Dendritic cell treated with granulocyte-macrophage colony-stimulating factor and Interleukin-4, amounts not matched to agents 40 ng/mL and 50 ng/mL, for 4 days (primary cell): ENCODE measurements around the gene CAMK2N1.

Experiments used
- H3K27ac Mint-ChIP-seq: one replicate; pipeline ENCODE4 v1.8.0; 2022; ENCODE audit warnings: mild to moderate bottlenecking, mixed read lengths
- H3K27me3 Mint-ChIP-seq: one replicate; pipeline ENCODE4 v1.8.0; 2022; ENCODE audit warnings: mild to moderate bottlenecking, mixed read lengths
- H3K36me3 Mint-ChIP-seq: one replicate; pipeline ENCODE4 v1.8.0; 2022; ENCODE audit warnings: low read depth, mixed read lengths
- H3K4me1 Mint-ChIP-seq: one replicate; pipeline ENCODE4 v1.8.0; 2022; ENCODE audit warnings: low read depth, mixed read lengths
- H3K4me3 Mint-ChIP-seq: one replicate; pipeline ENCODE4 v1.8.0; 2022; ENCODE audit warnings: mild to moderate bottlenecking, moderate library complexity, mixed read lengths
- H3K9me3 Mint-ChIP-seq: one replicate; pipeline ENCODE4 v1.8.0; 2022; ENCODE audit warnings: mixed read lengths
- intact Hi-C: fragments of 100-400 bp; cut with micrococcal nuclease; formaldehyde crosslinking; loops from one replicate; pipeline ENCODE4 v1.15.0; 2022

Gene CAMK2N1

DNA sequence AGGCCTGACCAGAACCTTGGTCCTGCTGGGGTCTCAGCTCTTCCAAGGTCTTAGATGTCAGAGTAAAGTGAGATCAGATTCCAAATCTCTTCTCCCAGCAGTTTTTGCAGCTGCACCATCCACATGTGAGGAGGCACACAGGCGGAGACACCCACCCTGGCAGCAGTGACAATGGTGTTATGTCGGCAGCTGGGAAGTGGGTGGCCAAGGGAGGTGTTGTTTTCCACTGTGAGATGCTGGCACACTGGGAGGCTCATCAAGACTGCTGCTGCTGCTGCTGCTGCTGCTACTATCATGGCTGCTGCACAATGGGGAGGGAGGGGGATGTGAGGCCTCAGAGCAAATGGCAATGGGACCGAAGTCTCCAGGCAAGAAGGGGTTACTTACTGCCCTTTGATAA lies 23.6 kb downstream of the CAMK2N1 start:
- H3K4me1 Mint-ChIP-seq = no peaks in the 10 kb centered on the region
- intact Hi-C loops = no loop called here
- H3K27me3 Mint-ChIP-seq = peaks cover 15% of the 10 kb centered on the region
- H3K9me3 Mint-ChIP-seq = no peaks in the 10 kb centered on the region
- no peak overlapping the region for H3K4me3 Mint-ChIP-seq
- no peaks in the 10 kb centered on the region for H3K36me3 Mint-ChIP-seq
- H3K27ac Mint-ChIP-seq = no peak overlapping the region

DNA sequence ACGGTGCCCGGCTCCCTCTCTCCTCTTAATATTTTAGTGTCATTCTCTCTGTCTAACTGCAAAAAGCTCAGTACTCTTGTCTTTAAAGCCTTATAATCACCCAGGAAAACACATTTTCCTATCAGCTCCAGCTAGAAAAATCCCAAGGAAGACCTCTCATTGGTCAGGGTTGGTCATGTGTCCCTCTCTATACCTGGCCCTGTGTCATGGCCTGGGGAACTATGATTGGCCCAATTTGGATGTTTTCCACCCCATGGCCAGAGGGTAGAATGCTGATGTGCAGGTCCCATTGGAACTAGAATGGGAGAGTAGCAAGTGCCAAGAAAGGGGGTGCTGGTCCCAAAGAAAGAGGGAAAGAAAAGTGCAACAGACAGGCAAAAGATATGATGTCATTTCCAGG lies 27.3 kb downstream of the CAMK2N1 start:
- no peak overlapping the region for H3K4me3 Mint-ChIP-seq
- no peaks in the 10 kb centered on the region for H3K9me3 Mint-ChIP-seq
- H3K36me3 Mint-ChIP-seq = no peaks in the 10 kb centered on the region
- no peaks in the 10 kb centered on the region for H3K4me1 Mint-ChIP-seq
- no peak overlapping the region for H3K27ac Mint-ChIP-seq
- intact Hi-C loops = no loop called here
- H3K27me3 Mint-ChIP-seq = peaks cover 10% of the 10 kb centered on the region

DNA sequence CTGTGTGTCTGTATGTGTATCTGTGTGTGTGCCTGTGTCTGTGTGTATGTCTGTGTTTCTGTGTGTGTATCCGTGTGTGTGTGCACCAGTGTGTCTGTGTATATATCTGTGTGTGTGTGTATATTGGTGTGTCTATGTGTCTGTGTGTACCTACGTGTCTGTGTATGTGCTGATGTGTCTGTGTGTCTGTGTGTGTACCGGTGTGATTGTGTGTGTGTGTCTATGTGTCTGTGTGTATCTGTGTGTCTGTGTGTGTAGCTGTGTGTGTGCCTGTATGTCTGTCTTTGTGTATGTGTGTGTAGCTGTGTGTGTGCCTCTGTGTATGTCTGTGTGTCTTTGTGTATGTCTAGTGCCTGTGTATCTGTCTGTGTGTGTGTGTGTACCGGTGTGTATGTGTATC lies 32.0 kb downstream of the CAMK2N1 start:
- Mint-ChIP-seq H3K27ac (no peak overlapping the region), H3K4me3 (no peak overlapping the region), H3K36me3 (no peaks in the 10 kb centered on the region), H3K4me1 (no peaks in the 10 kb centered on the region), H3K9me3 (no peaks in the 10 kb centered on the region), H3K27me3 (peaks cover 15% of the 10 kb centered on the region)
- intact Hi-C loops = no loop called here

DNA sequence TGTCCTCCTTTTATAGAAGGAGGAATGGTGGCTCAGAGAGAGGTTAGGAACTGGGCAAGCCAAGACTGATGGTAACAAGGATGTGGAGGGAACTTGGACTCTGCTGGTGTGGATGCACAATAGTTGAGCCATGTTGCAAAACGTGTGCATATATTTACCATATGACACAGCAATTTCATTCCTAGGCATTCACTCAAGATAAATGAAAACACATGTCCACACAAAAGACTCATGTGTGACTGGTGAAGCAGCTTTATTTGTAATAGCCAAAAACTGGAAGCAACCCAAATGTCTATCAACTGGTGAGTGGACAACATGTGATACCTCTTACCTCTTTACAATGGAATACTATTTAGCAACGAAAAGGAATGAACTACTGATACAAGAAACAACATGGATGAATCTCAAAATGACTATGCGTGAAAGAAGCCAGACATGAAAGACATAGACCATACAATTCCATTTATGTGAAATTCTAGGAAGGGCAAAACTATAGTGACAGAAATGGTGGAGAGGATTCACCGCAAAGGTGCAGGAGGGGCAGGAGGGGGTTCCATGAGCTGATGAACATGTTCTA lies 36.2 kb downstream of the CAMK2N1 start:
- peaks cover 9% of the 10 kb centered on the region for H3K27me3 Mint-ChIP-seq
- H3K4me3 Mint-ChIP-seq = no peak overlapping the region
- no peaks in the 10 kb centered on the region for H3K4me1 Mint-ChIP-seq
- H3K36me3 Mint-ChIP-seq = no peaks in the 10 kb centered on the region
- intact Hi-C loops = no loop called here
- H3K9me3 Mint-ChIP-seq = no peaks in the 10 kb centered on the region
- no peak overlapping the region for H3K27ac Mint-ChIP-seq

DNA sequence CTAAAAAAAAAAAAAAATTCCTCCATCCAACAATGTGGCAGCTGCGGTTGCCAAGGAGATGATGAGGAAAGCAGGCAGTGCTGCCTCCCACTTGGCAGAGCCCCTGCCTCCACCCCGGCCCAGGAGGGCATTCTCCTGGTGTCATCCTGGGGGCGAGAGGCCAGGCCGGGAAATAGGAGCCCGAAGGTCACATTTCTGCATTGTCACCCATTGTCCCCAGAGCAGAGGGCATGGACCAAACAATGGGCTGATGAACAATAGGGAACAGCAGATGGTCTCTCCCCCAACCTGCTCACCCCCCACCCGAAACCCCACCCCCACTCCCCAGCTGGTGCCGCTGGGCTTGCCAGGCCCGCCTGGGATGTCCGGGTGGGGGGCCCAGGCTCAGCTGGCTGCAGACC lies 37.3 kb downstream of the CAMK2N1 start:
- no peaks in the 10 kb centered on the region for H3K36me3 Mint-ChIP-seq
- H3K27ac Mint-ChIP-seq = no peak overlapping the region
- peaks cover 9% of the 10 kb centered on the region for H3K27me3 Mint-ChIP-seq
- intact Hi-C loops = no loop called here
- no peaks in the 10 kb centered on the region for H3K9me3 Mint-ChIP-seq
- H3K4me3 Mint-ChIP-seq = no peak overlapping the region
- no peaks in the 10 kb centered on the region for H3K4me1 Mint-ChIP-seq

DNA sequence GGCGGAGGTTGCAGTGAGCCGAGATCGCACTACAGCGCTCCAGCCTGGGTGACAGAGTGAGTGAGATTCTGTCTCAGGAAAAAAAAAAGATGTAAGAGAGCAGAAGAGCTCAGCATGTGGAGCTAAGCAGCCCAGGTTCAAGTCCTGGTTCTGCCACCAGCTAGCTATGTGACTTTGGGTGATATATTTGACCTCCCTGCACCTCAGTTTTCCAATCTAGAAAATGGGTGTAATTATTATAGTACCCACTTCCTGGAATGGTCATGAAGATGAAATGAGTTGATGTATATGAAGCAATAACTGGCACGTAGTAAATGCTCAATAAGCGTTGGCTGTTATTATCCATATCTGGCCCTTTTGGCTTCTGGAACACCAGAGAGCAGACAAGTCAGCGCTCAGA lies 38.2 kb downstream of the CAMK2N1 start:
- no peak overlapping the region for H3K27ac Mint-ChIP-seq
- H3K4me1 Mint-ChIP-seq = no peaks in the 10 kb centered on the region
- peaks cover 9% of the 10 kb centered on the region for H3K27me3 Mint-ChIP-seq
- intact Hi-C loops = no loop called here
- H3K36me3 Mint-ChIP-seq = no peaks in the 10 kb centered on the region
- no peaks in the 10 kb centered on the region for H3K9me3 Mint-ChIP-seq
- H3K4me3 Mint-ChIP-seq = no peak overlapping the region

DNA sequence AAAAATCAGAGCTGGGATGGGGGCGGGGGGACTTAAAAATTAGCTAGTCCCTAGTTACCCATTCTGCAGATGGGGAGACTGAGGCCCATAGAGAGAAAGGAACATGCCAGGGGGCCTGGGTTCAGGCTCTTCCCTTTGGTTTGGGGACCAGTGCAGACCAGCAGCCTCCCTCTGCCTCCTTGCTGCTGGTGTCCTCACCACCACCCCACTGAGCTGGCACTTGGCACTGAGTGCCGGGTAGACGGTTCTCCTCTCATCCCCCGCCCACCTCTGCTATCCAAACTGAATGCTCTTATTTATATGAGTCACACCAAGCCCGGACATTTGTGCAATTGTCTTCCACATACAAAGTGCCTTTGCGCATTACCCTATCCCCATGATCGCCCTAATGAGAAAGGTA lies 39.2 kb downstream of the CAMK2N1 start:
- H3K9me3 Mint-ChIP-seq = no peaks in the 10 kb centered on the region
- H3K27ac Mint-ChIP-seq = no peak overlapping the region
- H3K36me3 Mint-ChIP-seq = no peaks in the 10 kb centered on the region
- H3K4me3 Mint-ChIP-seq = no peak overlapping the region
- no peaks in the 10 kb centered on the region for H3K4me1 Mint-ChIP-seq
- peaks cover 16% of the 10 kb centered on the region for H3K27me3 Mint-ChIP-seq
- intact Hi-C loops = no loop called here

DNA sequence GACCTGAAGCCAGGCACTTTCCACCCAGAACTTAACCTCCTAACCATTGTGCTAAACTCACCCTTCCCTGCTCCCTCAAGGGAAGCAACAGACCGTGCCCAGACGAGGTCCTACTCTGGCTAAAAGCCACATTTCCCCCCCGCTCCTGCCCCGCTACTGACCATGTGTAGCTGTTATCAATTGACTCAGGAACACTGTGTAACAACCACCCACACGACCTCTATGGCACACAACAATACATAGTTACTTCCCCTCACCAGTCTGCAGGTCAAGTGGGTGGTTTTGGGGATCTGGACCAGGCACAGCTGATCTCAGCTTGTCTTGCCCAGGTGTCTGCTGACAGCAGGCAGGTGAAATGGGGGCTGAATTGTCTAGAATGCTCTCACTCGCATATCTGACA lies 40.1 kb downstream of the CAMK2N1 start:
- no peaks in the 10 kb centered on the region for H3K36me3 Mint-ChIP-seq
- intact Hi-C loops = no loop called here
- no peaks in the 10 kb centered on the region for H3K9me3 Mint-ChIP-seq
- H3K4me3 Mint-ChIP-seq = no peak overlapping the region
- peaks cover 19% of the 10 kb centered on the region for H3K27me3 Mint-ChIP-seq
- H3K4me1 Mint-ChIP-seq = no peaks in the 10 kb centered on the region
- no peak overlapping the region for H3K27ac Mint-ChIP-seq

DNA sequence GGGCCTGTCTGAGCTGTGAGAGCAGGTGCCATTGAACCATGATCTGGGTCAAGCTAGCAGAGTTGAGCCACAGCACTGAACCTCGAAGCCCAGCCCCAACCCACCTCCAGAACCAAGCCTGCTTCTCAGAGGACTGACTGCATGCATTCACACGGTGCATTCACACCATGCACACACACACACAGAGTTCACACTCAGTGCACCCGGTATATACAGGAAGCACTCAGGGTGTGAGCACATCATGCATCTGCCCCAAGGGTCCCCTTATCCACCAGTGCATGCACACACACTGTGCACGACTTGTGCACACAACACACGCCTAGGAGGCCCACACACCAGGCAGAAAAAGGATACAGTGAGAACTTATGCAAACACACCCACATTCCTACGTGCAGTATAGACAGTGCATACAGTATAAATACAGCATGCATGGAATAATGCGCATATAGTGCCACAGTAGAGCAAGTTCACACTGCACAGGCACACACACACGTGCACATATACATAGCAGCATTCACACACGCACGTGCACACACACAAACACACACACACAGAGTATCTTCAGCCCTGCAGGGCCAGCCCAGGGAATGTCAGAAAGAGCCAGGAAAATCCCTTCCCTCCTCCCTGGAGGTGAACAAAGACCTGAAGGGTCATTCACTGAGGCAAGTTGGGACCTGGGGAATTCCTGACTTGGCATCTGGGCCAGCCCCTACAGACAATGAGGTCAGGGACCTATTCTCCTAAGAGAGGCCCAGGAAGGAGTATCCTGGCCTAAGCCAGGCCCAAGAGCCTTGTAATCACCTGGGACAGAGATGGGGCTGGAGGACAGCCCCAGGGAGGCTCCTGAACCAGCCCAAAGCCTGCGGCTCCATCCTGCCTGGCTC lies 42.1 kb downstream of the CAMK2N1 start:
- Mint-ChIP-seq H3K27ac (no peak overlapping the region), H3K9me3 (no peaks in the 10 kb centered on the region), H3K36me3 (no peaks in the 10 kb centered on the region), H3K27me3 (peaks cover 17% of the 10 kb centered on the region), H3K4me3 (no peak overlapping the region), H3K4me1 (no peaks in the 10 kb centered on the region)
- intact Hi-C loops = no loop called here

DNA sequence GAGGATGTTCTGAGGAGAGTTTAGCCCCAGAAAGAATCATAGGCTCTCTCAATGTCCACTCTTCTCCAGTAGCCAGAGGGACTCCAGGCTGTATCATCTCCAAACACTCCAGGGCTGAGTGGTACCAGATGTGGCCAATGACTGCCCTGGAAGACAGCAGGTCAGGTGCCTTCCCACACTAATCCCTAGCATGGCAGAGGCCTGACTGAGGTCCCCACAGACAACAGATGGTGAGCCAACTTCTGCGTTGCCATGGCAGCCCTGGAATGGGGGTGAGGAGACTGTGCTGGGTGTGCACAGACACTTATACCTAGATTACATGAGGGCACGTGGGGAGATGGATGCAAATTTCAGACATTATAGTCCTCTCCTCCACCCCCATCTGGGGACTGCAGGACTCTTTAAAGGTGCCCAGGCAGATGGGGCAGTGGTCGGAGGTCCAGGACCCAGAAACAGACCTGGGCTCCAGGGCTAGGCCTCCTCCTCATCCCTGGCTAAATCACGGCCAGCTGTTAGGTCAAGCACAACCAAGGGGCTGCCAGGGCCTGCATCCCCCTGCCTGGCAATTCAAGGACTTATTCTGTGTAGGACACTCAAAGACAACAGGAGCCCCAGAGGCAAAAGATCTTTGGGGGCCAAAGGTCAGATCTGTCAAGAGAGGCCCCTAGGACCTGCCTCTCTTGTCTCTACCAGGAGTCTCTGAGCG lies 42.9 kb downstream of the CAMK2N1 start:
- Mint-ChIP-seq H3K4me3 (no peak overlapping the region), H3K36me3 (no peaks in the 10 kb centered on the region), H3K27me3 (peaks cover 15% of the 10 kb centered on the region), H3K27ac (no peak overlapping the region), H3K9me3 (no peaks in the 10 kb centered on the region), H3K4me1 (no peaks in the 10 kb centered on the region)
- intact Hi-C loops = no loop called here

DNA sequence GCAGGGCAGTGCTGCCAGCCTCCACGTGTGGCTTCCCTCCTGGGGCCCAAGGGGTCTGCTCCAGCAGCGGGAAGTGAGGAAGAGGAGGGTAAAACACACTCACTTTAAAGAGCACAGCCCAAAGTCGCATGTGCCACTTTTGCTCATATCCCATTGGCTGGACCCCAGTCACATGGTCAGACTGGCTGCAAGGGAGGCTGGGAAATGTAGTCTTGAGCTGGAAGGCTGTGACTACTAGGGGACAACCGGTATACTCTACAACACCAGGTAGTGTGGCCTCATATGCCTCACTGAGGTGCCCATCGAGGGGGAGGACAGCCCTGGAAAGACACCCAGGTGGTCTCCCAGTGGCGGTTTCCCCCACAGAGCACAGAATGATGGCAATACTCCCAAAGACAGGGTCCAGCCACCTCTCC lies 45.2 kb downstream of the CAMK2N1 start:
- H3K27ac Mint-ChIP-seq = no peak overlapping the region
- H3K36me3 Mint-ChIP-seq = no peaks in the 10 kb centered on the region
- H3K4me1 Mint-ChIP-seq = no peaks in the 10 kb centered on the region
- H3K9me3 Mint-ChIP-seq = no peaks in the 10 kb centered on the region
- intact Hi-C loops = no loop called here
- H3K4me3 Mint-ChIP-seq = no peak overlapping the region
- peaks cover 14% of the 10 kb centered on the region for H3K27me3 Mint-ChIP-seq

DNA sequence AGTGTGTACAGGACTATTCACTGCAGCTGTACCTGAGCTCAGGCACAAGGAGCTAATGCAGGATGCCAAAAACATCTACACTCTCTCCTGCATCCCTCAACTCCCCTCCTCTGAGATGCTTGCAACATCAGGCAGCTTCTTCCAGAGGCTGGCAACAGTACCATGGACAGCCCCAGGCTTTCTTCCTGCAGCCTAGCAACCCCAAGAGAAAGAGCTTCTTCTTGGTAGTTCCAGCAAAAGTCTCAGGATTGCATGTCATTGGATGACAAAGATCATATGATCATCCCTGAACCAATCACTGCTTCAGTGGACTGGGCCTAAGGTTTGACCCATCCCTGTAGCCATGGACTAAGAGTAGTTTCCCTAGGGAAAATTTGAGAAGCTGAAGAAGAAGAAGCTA lies 46.7 kb downstream of the CAMK2N1 start:
- no peak overlapping the region for H3K27ac Mint-ChIP-seq
- intact Hi-C loops = no loop called here
- no peaks in the 10 kb centered on the region for H3K9me3 Mint-ChIP-seq
- H3K27me3 Mint-ChIP-seq = peaks cover 14% of the 10 kb centered on the region
- no peaks in the 10 kb centered on the region for H3K4me1 Mint-ChIP-seq
- H3K4me3 Mint-ChIP-seq = no peak overlapping the region
- H3K36me3 Mint-ChIP-seq = no peaks in the 10 kb centered on the region

DNA sequence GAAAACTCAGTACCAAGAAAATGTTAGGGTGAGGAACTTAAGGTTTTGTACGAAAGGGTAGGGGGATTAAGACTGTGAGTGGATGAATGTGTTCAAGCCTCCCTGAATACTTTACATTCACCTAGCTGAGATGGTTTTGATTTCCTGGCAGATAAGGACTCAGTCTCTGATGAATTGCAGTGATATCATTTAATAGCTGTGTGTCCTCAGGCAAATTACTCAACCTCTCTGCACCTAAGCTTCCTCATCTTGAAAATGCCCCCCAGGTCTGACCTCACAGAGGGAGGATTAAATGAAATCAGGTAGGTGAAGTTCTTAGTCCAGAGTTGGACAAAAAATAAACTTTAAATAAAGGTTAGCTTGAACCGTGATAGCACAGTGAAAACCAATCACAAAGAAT lies 48.4 kb downstream of the CAMK2N1 start:
- no peaks in the 10 kb centered on the region for H3K9me3 Mint-ChIP-seq
- no peaks in the 10 kb centered on the region for H3K36me3 Mint-ChIP-seq
- H3K27ac Mint-ChIP-seq = no peak overlapping the region
- intact Hi-C loops = no loop called here
- peaks cover 17% of the 10 kb centered on the region for H3K27me3 Mint-ChIP-seq
- H3K4me3 Mint-ChIP-seq = no peak overlapping the region
- H3K4me1 Mint-ChIP-seq = no peaks in the 10 kb centered on the region

DNA sequence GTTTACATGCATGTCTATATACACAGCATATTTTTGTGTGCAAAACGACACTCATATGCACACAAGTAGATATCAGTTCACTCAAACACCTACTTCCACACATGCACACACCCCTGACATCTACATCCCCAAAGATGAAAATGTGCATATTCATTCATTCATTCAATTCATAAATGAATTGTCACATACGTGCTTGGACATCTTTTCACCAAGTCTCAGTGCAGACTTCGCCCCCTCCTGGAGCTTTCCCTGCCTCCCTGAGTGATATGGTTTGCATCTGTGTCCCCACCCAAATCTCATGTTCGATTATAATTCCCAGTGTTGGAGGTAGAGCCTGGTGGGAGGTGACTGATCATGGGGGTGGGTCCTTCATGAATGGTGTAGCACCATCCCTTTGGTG lies 53.1 kb downstream of the CAMK2N1 start:
- intact Hi-C loops = no loop called here
- Mint-ChIP-seq H3K4me3 (no peak overlapping the region), H3K36me3 (no peaks in the 10 kb centered on the region), H3K9me3 (no peaks in the 10 kb centered on the region), H3K27me3 (peaks cover 27% of the 10 kb centered on the region), H3K27ac (no peak overlapping the region), H3K4me1 (no peaks in the 10 kb centered on the region)
